ENCODE measurements around the gene ERFE. TPM values are rescaled to one million over a fixed set of nuclear protein-coding genes. Genes with fewer than 3 reads are reported as not detected.
"Not testable (repeated sequence)": the region's sequence is repeated elsewhere in the genome, so short reads cannot be mapped to it uniquely, and the experiment has no call there.

ERFE gene
- total RNA-seq (not detected), total RNA-seq (0 to 0.31 (median 0) reads per million in 29 experiments)
- total RNA-seq (2013): not detected

GRCh38 chr2:238158509-238159070, at the start of gene ERFE:
TSS of gene ERFE (plus strand) at chr2:238158970. CDS start at chr2:238159008, 38 bp downstream.
- Histone ChIP-seq H3K36me3 (ENCODE audit: control insufficient read depth in 2 of 2, extremely low read depth in 1 of 2, insufficient read depth in 1 of 2, low read length in 1 of 2) (no peaks in the 10 kb centered on the region), H3K27me3 (replicated peaks in 1 of 2; ENCODE audit: control insufficient read depth in 2 of 2, extremely low read depth in 1 of 2, insufficient read depth in 2 of 2, low read length in 1 of 2) (peaks cover 0 to 61% of the 10 kb centered on the region in 2 experiments), H3K9me3 (no peaks in the 10 kb centered on the region), H3K27ac (ENCODE audit: low read length) (no peak within 1 kb of the TSS), H3K4me3 (ENCODE audit: control insufficient read depth in 1 of 2, extremely low read depth in 1 of 2, low read length in 1 of 2) (peak within 1 kb of the TSS in 1 of 2 donors; percentile 51), H3K4me1 (ENCODE audit: control insufficient read depth in 1 of 2, extremely low read depth in 1 of 2, insufficient read depth in 2 of 2, low read length in 2 of 2) (peaks cover 0 to 17% of the 10 kb centered on the region in 2 experiments)
- ChIA-PET CTCF (no interaction called here), POLR2A (no interaction called here)
- H3K4me1 Mint-ChIP-seq: peaks cover 7 to 9% (median 8%) of the 10 kb centered on the region in 3 donors
- peak within 1 kb of the TSS; percentile 62 to 72 (median 67) for H3K4me3 Mint-ChIP-seq
- no peak within 1 kb of the TSS for H3K27ac Mint-ChIP-seq
- no peaks in the 10 kb centered on the region for H3K36me3 Mint-ChIP-seq
- H3K9me3 Mint-ChIP-seq: no peaks in the 10 kb centered on the region
- H3K27me3 Mint-ChIP-seq: peaks cover 7 to 29% of the 10 kb centered on the region in 2 donors
- peak; percentile 68 to 77 (median 72) for ATAC-seq (replicated peaks in 1 of 4)
- WGBS (ENCODE audit: insufficient coverage): 6% methylated on average over 42 of the region's 61 CpGs
- peak in 22 of 35 experiments; percentile 12 to 63 (median 30) for DNase-seq

- H3K27ac ChIP-seq (ENCODE audit: low read length): no peak overlapping the region
- no peaks in the 10 kb centered on the region for H3K36me3 ChIP-seq (ENCODE audit: control insufficient read depth in 2 of 2, extremely low read depth in 1 of 2, insufficient read depth in 1 of 2, low read length in 1 of 2)
- Mint-ChIP-seq H3K36me3 (peaks cover 3% of the 10 kb centered on the region), H3K27ac (no peak overlapping the region), H3K4me3 (no peak overlapping the region), H3K9me3 (peaks cover 6 to 15% (median 15%) of the 10 kb centered on the region in 3 donors), H3K4me1 (peaks cover 5 to 8% (median 7%) of the 10 kb centered on the region in 3 donors), H3K27me3 (peaks cover 0 to 6% of the 10 kb centered on the region in 2 donors)
- ChIA-PET POLR2A (no interaction called here), CTCF (no interaction called here)
- WGBS (ENCODE audit: insufficient coverage): 92% methylated on average over 10 of the region's 13 CpGs
- peaks cover 0 to 20% of the 10 kb centered on the region in 2 experiments for H3K27me3 ChIP-seq (replicated peaks in 1 of 2; ENCODE audit: control insufficient read depth in 2 of 2, extremely low read depth in 1 of 2, insufficient read depth in 2 of 2, low read length in 1 of 2)
- peaks cover 7% of the 10 kb centered on the region for H3K9me3 ChIP-seq
- peaks cover 5 to 6% of the 10 kb centered on the region in 2 experiments for H3K4me1 ChIP-seq (ENCODE audit: control insufficient read depth in 1 of 2, extremely low read depth in 1 of 2, insufficient read depth in 2 of 2, low read length in 2 of 2)
- H3K4me3 ChIP-seq (ENCODE audit: control insufficient read depth in 1 of 2, extremely low read depth in 1 of 2, low read length in 1 of 2): no peak overlapping the region
- no peak for ATAC-seq (replicated peaks in 1 of 4)
- no peak for DNase-seq
Observed at GRCh38 chr2:238113611-238114010, 45.2 kb upstream of the ERFE start.

GRCh38 chr2:238114331-238114841, 44.4 kb upstream of the ERFE start:
- no peak overlapping the region for H3K4me3 ChIP-seq (ENCODE audit: control insufficient read depth in 1 of 2, extremely low read depth in 1 of 2, low read length in 1 of 2)
- H3K27ac Mint-ChIP-seq: no peak overlapping the region
- no peak overlapping the region for H3K27ac ChIP-seq (ENCODE audit: low read length)
- H3K36me3 ChIP-seq (ENCODE audit: control insufficient read depth in 2 of 2, extremely low read depth in 1 of 2, insufficient read depth in 1 of 2, low read length in 1 of 2): no peaks in the 10 kb centered on the region
- no peak for ATAC-seq (replicated peaks in 1 of 4)
- WGBS (ENCODE audit: insufficient coverage): 79% methylated on average over 13 of the region's 16 CpGs
- H3K27me3 ChIP-seq (replicated peaks in 1 of 2; ENCODE audit: control insufficient read depth in 2 of 2, extremely low read depth in 1 of 2, insufficient read depth in 2 of 2, low read length in 1 of 2): peaks cover 0 to 19% of the 10 kb centered on the region in 2 experiments
- H3K36me3 Mint-ChIP-seq: peaks cover 3% of the 10 kb centered on the region
- H3K4me3 Mint-ChIP-seq: no peak overlapping the region
- ChIA-PET POLR2A (no interaction called here), CTCF (no interaction called here)
- no peak for DNase-seq
- peaks cover 0 to 11% of the 10 kb centered on the region in 2 donors for H3K27me3 Mint-ChIP-seq
- H3K9me3 Mint-ChIP-seq: peaks cover 6 to 15% (median 15%) of the 10 kb centered on the region in 3 donors
- H3K9me3 ChIP-seq: peaks cover 7% of the 10 kb centered on the region
- no peaks in the 10 kb centered on the region for H3K4me1 ChIP-seq (ENCODE audit: control insufficient read depth in 1 of 2, extremely low read depth in 1 of 2, insufficient read depth in 2 of 2, low read length in 2 of 2)
- H3K4me1 Mint-ChIP-seq: peaks cover 1 to 4% (median 2%) of the 10 kb centered on the region in 3 donors

- Mint-ChIP-seq H3K4me3 (no peak overlapping the region), H3K27ac (no peak overlapping the region), H3K9me3 (peaks cover 6 to 15% (median 15%) of the 10 kb centered on the region in 3 donors), H3K4me1 (no peaks in the 10 kb centered on the region), H3K27me3 (peaks cover 0 to 11% of the 10 kb centered on the region in 2 donors), H3K36me3 (peaks cover 3% of the 10 kb centered on the region)
- ChIA-PET CTCF (interaction anchor here in 1 of 2 donors (0.8 kb wide), 1 partner anchor 24 kb away, joined by 3 read pairs; no protein-coding TSS in a partner anchor), POLR2A (no interaction called here)
- WGBS (ENCODE audit: insufficient coverage): 89% methylated on average over 29 of the region's 32 CpGs
- DNase-seq (no peak), ATAC-seq (replicated peaks in 1 of 4) (no peak)
- H3K27me3 ChIP-seq (replicated peaks in 1 of 2; ENCODE audit: control insufficient read depth in 2 of 2, extremely low read depth in 1 of 2, insufficient read depth in 2 of 2, low read length in 1 of 2): peaks cover 0 to 26% of the 10 kb centered on the region in 2 experiments
- peaks cover 7% of the 10 kb centered on the region for H3K9me3 ChIP-seq
- no peaks in the 10 kb centered on the region for H3K4me1 ChIP-seq (ENCODE audit: control insufficient read depth in 1 of 2, extremely low read depth in 1 of 2, insufficient read depth in 2 of 2, low read length in 2 of 2)
- no peak overlapping the region for H3K27ac ChIP-seq (ENCODE audit: low read length)
- H3K36me3 ChIP-seq (ENCODE audit: control insufficient read depth in 2 of 2, extremely low read depth in 1 of 2, insufficient read depth in 1 of 2, low read length in 1 of 2): no peaks in the 10 kb centered on the region
- no peak overlapping the region for H3K4me3 ChIP-seq (ENCODE audit: control insufficient read depth in 1 of 2, extremely low read depth in 1 of 2, low read length in 1 of 2)
Observed at GRCh38 chr2:238114851-238115660, 43.7 kb upstream of the ERFE start.

- ATAC-seq (replicated peaks in 1 of 4); H3K27ac ChIP-seq (ENCODE audit: low read length); H3K36me3 Mint-ChIP-seq; H3K36me3 ChIP-seq (ENCODE audit: control insufficient read depth in 2 of 2, extremely low read depth in 1 of 2, insufficient read depth in 1 of 2, low read length in 1 of 2); DNase-seq; H3K4me1 Mint-ChIP-seq; H3K9me3 ChIP-seq; H3K4me3 Mint-ChIP-seq; POLR2A ChIA-PET; H3K4me1 ChIP-seq (ENCODE audit: control insufficient read depth in 1 of 2, extremely low read depth in 1 of 2, insufficient read depth in 2 of 2, low read length in 2 of 2); H3K27ac Mint-ChIP-seq; H3K4me3 ChIP-seq (ENCODE audit: control insufficient read depth in 1 of 2, extremely low read depth in 1 of 2, low read length in 1 of 2): not testable (repeated sequence)
- Mint-ChIP-seq H3K9me3 (peaks cover 6 to 15% (median 15%) of the 10 kb centered on the region in 3 donors), H3K27me3 (peaks cover 0 to 11% of the 10 kb centered on the region in 2 donors)
- CTCF ChIA-PET: interaction anchor here in 1 of 2 donors (0.8 kb wide), 1 partner anchor 24 kb away, joined by 3 read pairs; no protein-coding TSS in a partner anchor
- H3K27me3 ChIP-seq (replicated peaks in 1 of 2; ENCODE audit: control insufficient read depth in 2 of 2, extremely low read depth in 1 of 2, insufficient read depth in 2 of 2, low read length in 1 of 2): peaks cover 0 to 33% of the 10 kb centered on the region in 2 experiments
- 91% methylated on average over 11 of the region's 12 CpGs for WGBS (ENCODE audit: insufficient coverage)
Observed at GRCh38 chr2:238115709-238116108, 43.1 kb upstream of the ERFE start.

All from T-cell (primary cell).